ENCODE data around the gene SPECC1.

DNA sequence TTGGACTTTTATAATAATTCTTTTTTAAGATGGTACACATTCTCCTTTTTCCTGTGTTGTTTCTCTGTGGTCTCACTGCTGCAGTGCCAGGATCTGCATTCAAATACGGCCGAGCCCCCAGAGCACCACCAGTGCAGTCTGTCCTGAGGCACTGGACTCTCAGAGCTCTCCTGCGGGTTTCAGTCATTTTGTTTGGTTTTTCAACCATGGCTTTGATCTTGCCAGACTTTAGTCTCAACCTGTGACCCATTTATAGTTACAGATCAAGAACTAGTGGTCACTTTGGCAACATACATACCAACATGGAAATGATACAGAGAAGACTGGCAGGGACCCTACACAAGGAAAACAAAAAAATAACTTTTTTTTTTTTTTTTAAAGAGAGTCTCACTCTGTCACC is 280.8 kb downstream of the SPECC1 start:
- TF ChIP-seq CTCF (IDR thresholded peaks at IDR 0.05 in 2 of 3, conservative IDR thresholded peaks at IDR 0.05 in 1 of 3; ENCODE audit: borderline replicate concordance in 1 of 3, insufficient read depth in 1 of 3, low read depth in 2 of 3, low read length in 2 of 3): no peak
- TF ChIP-seq, protein P1, sequence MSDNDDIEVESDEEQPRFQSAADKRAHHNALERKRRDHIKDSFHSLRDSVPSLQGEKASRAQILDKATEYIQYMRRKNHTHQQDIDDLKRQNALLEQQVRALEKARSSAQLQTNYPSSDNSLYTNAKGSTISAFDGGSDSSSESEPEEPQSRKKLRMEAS (IDR thresholded peaks at IDR 0.05): no peak
- TF ChIP-seq CEBPB (IDR thresholded peaks at IDR 0.05; ENCODE audit: low read depth): no peak
- no peak for TF ChIP-seq POLR2A (IDR thresholded peaks at IDR 0.05; ENCODE audit: borderline replicate concordance, extremely low read depth, insufficient read depth, insufficient read length)
- TF ChIP-seq JUND (IDR thresholded peaks at IDR 0.05): no peak
- no peak for TF ChIP-seq ZBTB33 (IDR thresholded peaks at IDR 0.05; ENCODE audit: extremely low read depth, insufficient replicate concordance, low read length)
- no peak for TF ChIP-seq POLR2AphosphoS5 (IDR thresholded peaks at IDR 0.05; ENCODE audit: low read depth, low read length)
- no peak for TF ChIP-seq RAD21 (IDR thresholded peaks at IDR 0.05; ENCODE audit: low read depth)
- TF ChIP-seq, protein P2, sequence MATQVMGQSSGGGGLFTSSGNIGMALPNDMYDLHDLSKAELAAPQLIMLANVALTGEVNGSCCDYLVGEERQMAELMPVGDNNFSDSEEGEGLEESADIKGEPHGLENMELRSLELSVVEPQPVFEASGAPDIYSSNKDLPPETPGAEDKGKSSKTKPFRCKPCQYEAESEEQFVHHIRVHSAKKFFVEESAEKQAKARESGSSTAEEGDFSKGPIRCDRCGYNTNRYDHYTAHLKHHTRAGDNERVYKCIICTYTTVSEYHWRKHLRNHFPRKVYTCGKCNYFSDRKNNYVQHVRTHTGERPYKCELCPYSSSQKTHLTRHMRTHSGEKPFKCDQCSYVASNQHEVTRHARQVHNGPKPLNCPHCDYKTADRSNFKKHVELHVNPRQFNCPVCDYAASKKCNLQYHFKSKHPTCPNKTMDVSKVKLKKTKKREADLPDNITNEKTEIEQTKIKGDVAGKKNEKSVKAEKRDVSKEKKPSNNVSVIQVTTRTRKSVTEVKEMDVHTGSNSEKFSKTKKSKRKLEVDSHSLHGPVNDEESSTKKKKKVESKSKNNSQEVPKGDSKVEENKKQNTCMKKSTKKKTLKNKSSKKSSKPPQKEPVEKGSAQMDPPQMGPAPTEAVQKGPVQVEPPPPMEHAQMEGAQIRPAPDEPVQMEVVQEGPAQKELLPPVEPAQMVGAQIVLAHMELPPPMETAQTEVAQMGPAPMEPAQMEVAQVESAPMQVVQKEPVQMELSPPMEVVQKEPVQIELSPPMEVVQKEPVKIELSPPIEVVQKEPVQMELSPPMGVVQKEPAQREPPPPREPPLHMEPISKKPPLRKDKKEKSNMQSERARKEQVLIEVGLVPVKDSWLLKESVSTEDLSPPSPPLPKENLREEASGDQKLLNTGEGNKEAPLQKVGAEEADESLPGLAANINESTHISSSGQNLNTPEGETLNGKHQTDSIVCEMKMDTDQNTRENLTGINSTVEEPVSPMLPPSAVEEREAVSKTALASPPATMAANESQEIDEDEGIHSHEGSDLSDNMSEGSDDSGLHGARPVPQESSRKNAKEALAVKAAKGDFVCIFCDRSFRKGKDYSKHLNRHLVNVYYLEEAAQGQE (IDR thresholded peaks at IDR 0.05; ENCODE audit: low read depth): no peak
- TF ChIP-seq EZH2 (IDR thresholded peaks at IDR 0.05): no peak

Data from HCT116 (cell line).